CD4-positive, alpha-beta T cell treated with Interleukin-4 for 1 hour (primary cell): ENCODE data around the gene HELQ.

ENCODE experiments used
- DNase-seq, 2 donors: peaks; one replicate each; pipeline ENCODE4 v3.0.0-alpha.2; 2020 to 2022

Gene HELQ

GRCh38 chr4:83369831-83370639, 85.6 kb downstream of the HELQ start:
- no peak for DNase-seq

GRCh38 chr4:83364312-83364711, 91.3 kb downstream of the HELQ start:
- DNase-seq, result no peak

GRCh38 chr4:83362492-83363329, 92.9 kb downstream of the HELQ start:
- peak in 1 of 2 donors; percentile 10 for DNase-seq

GRCh38 chr4:83361416-83362103, 94.1 kb downstream of the HELQ start:
- no peak for DNase-seq

- no peak for DNase-seq
Observed at GRCh38 chr4:83360018-83360417, 95.6 kb downstream of the HELQ start.

GRCh38 chr4:83358410-83358809, 97.2 kb downstream of the HELQ start:
- no peak for DNase-seq
